ENCODE measurements around the gene GFER. TPM values are rescaled to one million over a fixed set of nuclear protein-coding genes. Genes with fewer than 3 reads are reported as not detected.

The GFER gene
- 8.9 and 24.9 TPM in 2 replicates for total RNA-seq

GRCh38 chr16:1983544-1984346 is at the start of gene GFER:
GFER (plus strand) TSS chr16:1984193; CDS start chr16:1984219, 26 bp downstream.

GRCh38 chr16:1942810-1943726 is 40.9 kb upstream of the GFER start, which contains the start of gene MSRB1:
MSRB1 (minus strand) TSS chr16:1943199; CDS start chr16:1943156, 43 bp downstream.

GRCh38 chr16:1959269-1960039 is 24.5 kb upstream of the GFER start, which contains the start of gene NDUFB10:
NDUFB10 (plus strand) TSS chr16:1959538; CDS start chr16:1959625, 87 bp downstream.

DNA sequence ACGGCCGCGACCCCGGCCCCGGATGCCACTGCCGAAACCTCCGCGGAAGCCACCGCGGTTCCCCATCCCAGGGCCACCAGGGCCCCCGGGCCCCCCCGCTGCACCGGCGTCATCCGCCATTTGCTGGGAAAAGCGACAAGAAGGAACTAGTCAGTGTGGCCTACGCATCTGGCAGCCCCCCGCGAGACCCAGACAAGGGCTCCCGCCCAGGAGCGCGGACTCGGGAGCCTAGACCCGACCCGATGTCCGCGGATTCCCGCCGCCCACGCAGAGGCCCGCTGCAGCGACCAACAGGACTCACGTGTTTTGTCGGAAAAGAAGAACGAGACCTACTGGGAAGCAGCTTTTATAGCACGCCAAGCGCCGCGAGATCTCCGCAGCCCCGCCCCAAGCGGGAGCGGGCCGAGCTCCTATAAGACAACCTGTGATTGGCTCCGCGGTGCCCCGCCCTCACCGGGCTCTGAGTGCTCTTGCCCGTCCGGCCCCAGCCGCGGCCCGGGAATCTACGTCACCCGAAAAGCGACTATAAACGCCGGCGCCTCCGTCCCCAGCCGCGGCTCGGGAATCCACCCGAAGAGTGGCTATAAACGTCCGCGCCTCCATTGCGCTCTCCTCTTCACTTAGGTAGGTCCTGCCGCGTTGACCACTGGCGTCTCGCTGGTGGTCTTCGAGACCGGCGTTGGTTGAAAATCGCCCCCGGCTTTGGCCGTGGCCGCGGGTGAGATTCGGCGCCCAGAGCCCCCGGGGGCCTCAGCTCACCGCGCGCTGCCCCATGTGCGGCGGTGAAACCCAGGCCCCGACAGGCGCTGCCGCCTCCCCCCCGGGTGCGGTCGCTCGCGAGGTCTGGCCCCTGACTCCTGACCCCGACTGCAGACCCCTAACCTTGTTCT is 19.2 kb upstream of the GFER start, which contains the start of gene RPS2:
Gene RPS2, minus strand, starts transcription at position 321 of the 890 bp plus-strand sequence. Its CDS starts 201 bp downstream, at position 120.

GRCh38 chr16:1966460-1966859 is 17.5 kb upstream of the GFER start, which contains the start of gene RNF151:
RNF151 (plus strand) TSS chr16:1966856; CDS start chr16:1966882, 26 bp downstream.

DNA sequence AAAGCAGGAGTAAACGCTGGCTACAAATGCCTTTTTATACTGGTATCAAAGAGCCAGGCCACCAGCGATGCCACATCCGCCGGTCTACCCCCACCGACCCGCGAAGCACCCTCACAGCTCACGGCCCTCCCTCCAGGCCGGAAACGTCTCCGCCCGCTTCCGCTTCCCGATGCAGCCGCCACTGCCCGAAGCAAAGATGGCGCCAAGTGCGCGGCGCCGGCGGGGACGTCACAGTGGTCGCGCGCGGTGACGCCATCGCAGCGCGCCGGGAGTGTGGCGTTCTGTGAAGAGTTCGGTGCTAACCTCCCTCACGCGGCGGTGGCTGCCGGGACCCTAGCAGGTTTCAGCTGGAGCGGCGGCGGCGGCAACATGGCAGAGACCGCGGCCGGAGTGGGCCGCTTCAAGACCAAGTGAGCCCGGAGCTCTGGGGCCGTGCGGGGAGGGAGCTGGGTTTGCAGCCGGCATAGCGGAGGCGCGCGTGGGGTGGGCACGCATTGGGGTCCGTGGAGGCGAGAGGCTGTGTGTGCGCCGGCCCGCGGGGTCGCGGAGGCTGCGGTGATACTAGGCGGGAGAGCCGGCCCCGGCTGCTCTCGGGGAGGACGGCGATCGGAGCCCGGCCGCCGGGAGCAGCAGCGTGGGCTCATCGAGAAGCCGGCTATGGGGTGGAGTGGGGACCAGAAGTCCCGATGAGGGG is 12.1 kb upstream of the GFER start, which contains the start of gene TBL3:
Gene TBL3, plus strand, starts transcription at position 258 of the 694 bp plus-strand sequence. Its CDS starts 112 bp downstream, at position 370.

GRCh38 chr16:1981398-1981836 is 2.6 kb upstream of the GFER start, which contains the start of gene NOXO1:
NOXO1 (minus strand) TSS chr16:1981469; CDS start chr16:1981179, 290 bp downstream.

DNA sequence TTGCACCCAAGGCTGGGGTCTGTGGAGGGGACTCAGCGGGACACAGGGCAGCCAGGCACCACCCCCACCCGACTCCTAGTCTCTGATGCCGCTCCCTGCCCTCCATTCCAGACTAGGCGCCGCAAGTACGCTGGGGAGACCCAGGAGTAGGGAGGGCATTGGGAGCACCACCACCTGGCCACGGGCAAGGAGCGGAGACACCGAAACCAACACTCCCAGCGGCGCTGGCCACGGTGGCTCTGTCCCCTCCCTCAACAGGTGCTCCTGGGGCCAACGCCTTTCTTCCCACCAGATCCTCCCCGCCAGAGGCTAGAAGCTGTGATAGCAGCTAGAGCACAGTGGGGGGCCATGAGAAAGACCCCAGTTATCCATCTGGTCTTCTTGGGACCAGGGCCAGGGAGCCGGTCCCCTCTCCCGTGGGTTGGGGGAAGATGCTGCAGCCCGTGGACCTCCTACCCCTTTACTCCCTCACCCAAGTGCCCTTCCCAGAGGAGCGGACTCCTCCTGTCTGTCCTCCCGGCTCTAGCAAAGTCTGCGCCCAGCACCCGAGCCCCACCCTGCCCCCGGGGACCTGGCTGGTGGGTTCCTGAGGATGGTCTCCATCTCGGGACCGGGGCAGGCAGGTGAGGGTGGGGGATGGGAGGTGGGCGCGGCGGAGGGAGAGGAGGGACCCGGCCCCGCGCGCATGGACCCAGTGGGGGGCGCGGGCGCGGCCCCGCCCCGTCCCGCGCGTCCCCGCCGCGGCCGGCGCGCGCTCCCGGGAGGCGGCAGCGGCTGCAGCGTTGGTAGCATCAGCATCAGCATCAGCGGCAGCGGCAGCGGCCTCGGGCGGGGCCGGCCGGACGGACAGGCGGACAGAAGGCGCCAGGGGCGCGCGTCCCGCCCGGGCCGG is 5.5 kb downstream of the GFER start, which contains the start of gene SYNGR3:
Gene SYNGR3, plus strand, starts transcription at position 762 of the 892 bp plus-strand sequence. CDS start 133 bp downstream, outside the sequence.

DNA sequence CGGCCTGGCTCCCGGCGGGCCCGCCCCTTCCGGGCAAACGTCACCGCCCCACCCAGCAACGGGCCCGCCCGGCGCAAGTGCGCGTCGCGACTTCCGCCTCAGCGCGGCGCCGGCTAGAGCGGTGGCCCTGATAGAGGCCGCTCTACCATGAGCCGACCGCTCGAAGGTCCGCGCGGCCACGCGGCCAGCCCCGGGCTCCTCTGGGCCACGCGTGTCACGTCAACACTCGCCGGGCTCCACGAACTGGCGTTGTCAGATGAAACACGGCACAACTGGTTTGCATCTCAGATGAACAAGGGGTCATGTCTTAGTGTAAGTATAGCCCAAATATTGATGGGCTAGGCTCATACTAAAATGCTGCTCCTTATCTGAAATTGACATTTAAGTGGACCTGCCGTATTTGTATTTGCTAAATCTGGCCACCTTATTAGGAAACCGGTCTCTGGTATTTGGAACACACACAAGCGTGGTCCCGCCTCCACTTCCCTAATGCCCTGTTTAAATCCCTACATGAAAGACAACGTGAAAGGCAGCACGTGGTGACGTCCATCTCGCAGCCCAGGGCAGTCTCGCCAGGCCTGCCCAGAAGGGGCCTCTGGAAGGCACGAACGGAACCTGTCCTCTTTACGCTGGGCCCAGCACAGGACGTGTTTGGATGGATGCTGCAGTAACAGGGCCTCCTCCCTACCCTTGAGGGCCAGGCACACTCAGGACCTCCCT is 26.0 kb downstream of the GFER start, which contains the start of gene ZNF598:
Gene ZNF598, minus strand, starts transcription at position 31 of the 720 bp plus-strand sequence.

DNA sequence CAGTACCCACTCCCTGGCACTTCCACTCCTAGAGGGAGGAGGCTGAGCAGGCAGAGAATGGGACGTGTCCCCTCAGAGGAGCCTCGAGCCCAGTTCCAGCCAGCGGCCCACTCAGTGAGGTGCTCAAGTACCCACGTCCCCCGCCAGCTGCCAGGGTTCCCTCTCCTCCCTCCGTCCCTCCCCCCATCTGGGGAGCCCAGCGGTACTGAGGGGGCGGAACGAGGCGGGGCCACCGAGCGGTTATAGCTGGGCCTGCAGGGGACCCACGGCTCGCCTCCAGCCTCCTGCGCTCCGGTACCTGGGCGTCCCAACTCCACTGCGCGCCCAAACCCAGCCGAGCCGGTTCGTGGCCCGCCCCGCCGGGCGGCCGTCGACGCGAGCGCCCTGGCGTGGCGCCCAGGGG is 35.5 kb downstream of the GFER start, which contains the start of gene NPW:
Gene NPW, plus strand, starts transcription at position 268 of the 403 bp plus-strand sequence.

DNA sequence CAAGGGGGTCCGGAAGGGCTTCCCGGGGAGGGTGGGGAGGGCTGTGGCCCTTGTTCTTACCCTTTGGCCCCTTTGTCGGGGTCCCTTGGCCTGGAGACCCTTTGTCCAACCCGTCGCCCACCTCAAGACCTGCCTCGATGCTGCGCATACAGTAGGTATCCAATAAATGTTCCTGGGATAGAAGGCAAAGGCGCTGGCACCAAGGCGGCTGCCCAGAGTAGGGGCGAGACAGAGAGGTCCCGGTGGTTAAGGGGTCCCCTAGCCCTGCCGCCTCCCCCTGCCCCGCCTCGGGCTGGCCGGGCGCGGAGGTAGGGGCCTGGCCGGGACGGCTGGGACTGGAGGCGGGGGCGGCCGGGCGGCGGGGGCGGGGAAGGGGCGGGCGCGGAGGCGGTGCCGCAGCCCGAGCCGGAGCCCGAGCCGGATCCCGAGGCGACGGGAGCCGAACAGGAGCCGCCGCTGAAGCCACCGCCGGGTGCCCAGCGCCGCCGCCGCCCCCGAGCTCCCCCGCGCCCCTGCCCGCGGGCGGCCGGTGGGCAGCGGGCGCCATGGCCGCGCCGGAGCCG is 42.5 kb downstream of the GFER start, which contains the start of gene NHERF2:
Gene NHERF2, plus strand, starts transcription at position 442 of the 563 bp plus-strand sequence. Its CDS starts 104 bp downstream, at position 546.

Other genes starting within 250 kb of the GFER start
- 114 and 146 TPM in 2 replicates for gene NME3, start 212.7 kb upstream of the GFER start, total RNA-seq
- gene EME2, start 211.4 kb upstream of the GFER start, total RNA-seq: 2.8 and 17.8 TPM in 2 replicates
- gene MRPS34, start 211.1 kb upstream of the GFER start, total RNA-seq: 91.8 and 93.1 TPM in 2 replicates
- 54.2 and 59.3 TPM in 2 replicates for gene SPSB3, start 201.6 kb upstream of the GFER start, total RNA-seq
- 82.7 and 111 TPM in 2 replicates for gene NUBP2, start 201.2 kb upstream of the GFER start, total RNA-seq
- under 0.01 TPM in 1 of 2 replicates, not detected in the other for gene IGFALS, start 190.5 kb upstream of the GFER start, total RNA-seq
- gene HAGH, start 157.4 kb upstream of the GFER start, total RNA-seq: 68.2 and 75.2 TPM in 2 replicates
- 56.5 and 106 TPM in 2 replicates for gene FAHD1, start 157.0 kb upstream of the GFER start, total RNA-seq
- 0.24 TPM in 1 of 2 replicates, not detected in the other for gene MEIOB, start 112.0 kb upstream of the GFER start, total RNA-seq
- 0.24 TPM in 1 of 2 replicates, not detected in the other for gene HS3ST6, start 65.8 kb upstream of the GFER start, total RNA-seq
- 0.85 and 1.9 TPM in 2 replicates for gene MSRB1, start 41.0 kb upstream of the GFER start, total RNA-seq
- gene RPL3L, start 29.5 kb upstream of the GFER start, total RNA-seq: 0.24 TPM in 1 of 2 replicates, not detected in the other
- gene NDUFB10, start 24.7 kb upstream of the GFER start, total RNA-seq: 114 and 124 TPM in 2 replicates
- 2,434 and 3,731 TPM in 2 replicates for gene RPS2, start 19.4 kb upstream of the GFER start, total RNA-seq
- gene RNF151, start 17.3 kb upstream of the GFER start, total RNA-seq: 0.85 TPM in 1 of 2 replicates, not detected in the other
- gene TBL3, start 12.1 kb upstream of the GFER start, total RNA-seq: 65.9 and 82.9 TPM in 2 replicates
- 1.2 and 2.6 TPM in 2 replicates for gene NOXO1, start 2.7 kb upstream of the GFER start, total RNA-seq
- 4.7 and 4.8 TPM in 2 replicates for gene SYNGR3, start 5.8 kb downstream of the GFER start, total RNA-seq
- gene ZNF598, start 25.6 kb downstream of the GFER start, total RNA-seq: 28.0 and 31.8 TPM in 2 replicates
- under 0.01 and 1.4 TPM in 2 replicates for gene NPW, start 35.6 kb downstream of the GFER start, total RNA-seq
- 12.8 and 17.1 TPM in 2 replicates for gene NHERF2, start 42.7 kb downstream of the GFER start, total RNA-seq
- 32.8 and 45.6 TPM in 2 replicates for gene NTHL1, start 63.6 kb downstream of the GFER start, total RNA-seq
- gene TSC2, start 63.8 kb downstream of the GFER start, total RNA-seq: 30.6 and 31.3 TPM in 2 replicates
- gene PKD1, start 151.7 kb downstream of the GFER start, total RNA-seq: 74.2 and 96.1 TPM in 2 replicates
- gene RAB26, start 164.4 kb downstream of the GFER start, total RNA-seq: 0.48 and 1.7 TPM in 2 replicates
- gene TRAF7, start 171.6 kb downstream of the GFER start, total RNA-seq: 60.2 and 78.9 TPM in 2 replicates
- gene CASKIN1, start 212.4 kb downstream of the GFER start, total RNA-seq: 0.43 and 0.96 TPM in 2 replicates
- 19.2 and 26.0 TPM in 2 replicates for gene MLST8, start 221.3 kb downstream of the GFER start, total RNA-seq
- 0.24 and 1.3 TPM in 2 replicates for gene BRICD5, start 226.7 kb downstream of the GFER start, total RNA-seq
- gene PGP, start 230.6 kb downstream of the GFER start, total RNA-seq: 14.5 and 19.0 TPM in 2 replicates
- 26.0 and 32.0 TPM in 2 replicates for gene E4F1, start 239.4 kb downstream of the GFER start, total RNA-seq